NCI-H128 (cell line): ENCODE measurements around the gene ZNF516.
A peak's percentile ranks its signal among the peaks of the same experiment; 100 is the strongest.

Source experiments
- DNase-seq: peaks from one replicate; lab custom pipeline; 2025; ENCODE audit not compliant: unreplicated experiment; lab: John Stamatoyannopoulos, UW

ZNF516 gene

GRCh38 chr18:76402026-76402990, 92.7 kb downstream of the ZNF516 start:
- no peak for DNase-seq

- no peak for DNase-seq
Observed at GRCh38 chr18:76401498-76401897, 93.5 kb downstream of the ZNF516 start.

- DNase-seq, result no peak
Observed at GRCh38 chr18:76399613-76400391, 95.2 kb downstream of the ZNF516 start.

- DNase-seq, result peak; percentile 58
Observed at GRCh38 chr18:76398896-76399612, 96.0 kb downstream of the ZNF516 start.

- DNase-seq, result no peak
Observed at GRCh38 chr18:76398295-76398694, 96.7 kb downstream of the ZNF516 start.

- no peak for DNase-seq
Observed at GRCh38 chr18:76397631-76398030, 97.4 kb downstream of the ZNF516 start.

- no peak for DNase-seq
Observed at GRCh38 chr18:76396792-76397191, 98.2 kb downstream of the ZNF516 start.

- no peak for DNase-seq
Observed at GRCh38 chr18:76395609-76396008, 99.4 kb downstream of the ZNF516 start.

- DNase-seq, result no peak
Observed at GRCh38 chr18:76394780-76395476, 100.1 kb downstream of the ZNF516 start.

GRCh38 chr18:76392349-76392748, 102.7 kb downstream of the ZNF516 start:
- DNase-seq, result no peak

- DNase-seq, result no peak
Observed at GRCh38 chr18:76391746-76392145, 103.3 kb downstream of the ZNF516 start.

GRCh38 chr18:76391038-76391437, 104.0 kb downstream of the ZNF516 start:
- DNase-seq, result no peak

GRCh38 chr18:76390452-76391035, 104.5 kb downstream of the ZNF516 start:
- DNase-seq, result no peak

GRCh38 chr18:76389716-76390115, 105.3 kb downstream of the ZNF516 start:
- DNase-seq, result no peak

GRCh38 chr18:76388891-76389423, 106.1 kb downstream of the ZNF516 start:
- DNase-seq, result no peak

GRCh38 chr18:76388261-76388660, 106.8 kb downstream of the ZNF516 start:
- no peak for DNase-seq

- DNase-seq, result no peak
Observed at GRCh38 chr18:76387608-76388007, 107.4 kb downstream of the ZNF516 start.

- no peak for DNase-seq
Observed at GRCh38 chr18:76386886-76387285, 108.2 kb downstream of the ZNF516 start.

GRCh38 chr18:76386071-76386470, 109.0 kb downstream of the ZNF516 start:
- no peak for DNase-seq

- no peak for DNase-seq
Observed at GRCh38 chr18:76385681-76385975, 109.4 kb downstream of the ZNF516 start.
